AG20443 (cell line): ENCODE measurements around the gene BRWD1.
A peak's percentile ranks its signal among the peaks of the same experiment; 100 is the strongest.
"Not testable (repeated sequence)": the region's sequence is repeated elsewhere in the genome, so short reads cannot be mapped to it uniquely, and the experiment has no call there.

Source experiments
- DNase-seq: peaks from one replicate; pipeline ENCODE4 v3.0.0; 2012; ENCODE audit warnings: low spot score, mixed read lengths

Gene BRWD1

DNA sequence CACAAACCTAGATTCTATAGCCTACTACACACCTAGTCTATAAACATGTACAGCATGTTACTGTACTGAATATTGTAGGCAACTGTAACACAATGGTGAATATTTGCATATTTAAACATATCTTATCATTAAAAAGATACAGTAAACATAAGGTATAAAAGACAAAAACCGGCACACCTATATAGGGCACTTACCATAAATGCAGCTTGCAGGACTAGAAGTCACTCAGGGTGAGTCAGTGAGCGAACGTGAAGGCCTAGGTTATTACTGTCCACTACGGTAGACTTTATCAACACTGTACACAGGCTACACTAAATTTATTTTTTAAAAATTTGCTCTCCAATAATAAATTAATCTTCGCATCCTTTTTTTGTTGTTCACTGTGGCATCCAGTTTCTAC lies 143.5 kb downstream of the BRWD1 start:
- DNase-seq: no peak

DNA sequence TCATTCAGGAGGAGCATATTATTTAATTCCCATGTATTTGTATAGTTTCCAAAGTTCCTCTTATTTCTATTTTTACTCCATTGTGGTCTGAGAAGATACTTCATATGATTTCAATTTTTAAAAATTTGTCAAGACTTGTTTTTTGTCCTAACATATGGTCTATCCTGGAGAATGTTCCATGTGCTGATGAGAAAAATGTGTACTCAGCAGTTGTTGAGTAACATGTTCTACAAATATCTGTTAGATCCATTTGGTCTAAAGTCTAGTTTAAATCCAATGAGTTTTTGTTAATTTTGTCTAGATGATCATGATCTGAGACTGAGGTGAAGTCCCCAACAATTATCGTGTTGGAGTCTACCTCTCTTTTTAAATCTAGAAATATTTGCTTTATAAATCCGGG lies 144.6 kb downstream of the BRWD1 start:
- DNase-seq: no peak

DNA sequence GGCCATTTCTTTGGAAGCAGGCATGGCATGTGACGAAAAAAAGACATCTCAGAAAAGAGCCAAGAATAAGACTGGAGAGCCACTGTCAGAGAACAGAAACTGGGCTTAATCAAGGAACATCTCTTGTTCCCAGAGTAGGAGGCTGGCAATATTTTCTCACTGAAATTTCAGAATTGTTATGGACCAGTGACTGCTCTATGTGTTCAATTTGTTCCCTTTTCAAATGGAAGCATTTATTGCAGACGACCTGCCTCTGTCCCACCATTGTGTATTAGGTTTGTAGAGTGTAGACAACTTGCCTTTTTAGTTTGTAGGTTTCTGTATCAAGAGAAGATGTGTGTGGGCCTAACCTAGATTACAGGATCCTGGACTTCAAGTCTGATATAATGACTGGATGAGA lies 148.9 kb downstream of the BRWD1 start:
- DNase-seq: no peak

DNA sequence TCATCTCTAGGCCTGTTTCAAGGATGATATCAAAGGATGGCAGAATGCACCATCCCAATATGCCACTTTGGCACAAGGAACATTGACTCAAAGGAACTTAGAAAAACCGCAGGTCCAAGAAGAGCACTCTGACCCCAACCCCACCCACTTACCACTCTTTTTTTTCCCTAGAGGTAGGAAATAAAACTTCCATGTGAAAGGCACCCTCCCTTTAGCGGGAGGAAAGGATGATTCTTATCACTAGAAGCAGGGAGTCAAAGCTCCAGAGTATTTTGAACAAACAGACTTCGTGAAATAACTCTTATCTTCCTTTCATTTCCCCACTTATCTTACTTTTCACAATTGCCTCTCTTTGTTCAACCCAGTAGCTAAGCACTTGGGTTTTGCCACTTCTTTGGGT lies 152.4 kb downstream of the BRWD1 start:
- DNase-seq: no peak

DNA sequence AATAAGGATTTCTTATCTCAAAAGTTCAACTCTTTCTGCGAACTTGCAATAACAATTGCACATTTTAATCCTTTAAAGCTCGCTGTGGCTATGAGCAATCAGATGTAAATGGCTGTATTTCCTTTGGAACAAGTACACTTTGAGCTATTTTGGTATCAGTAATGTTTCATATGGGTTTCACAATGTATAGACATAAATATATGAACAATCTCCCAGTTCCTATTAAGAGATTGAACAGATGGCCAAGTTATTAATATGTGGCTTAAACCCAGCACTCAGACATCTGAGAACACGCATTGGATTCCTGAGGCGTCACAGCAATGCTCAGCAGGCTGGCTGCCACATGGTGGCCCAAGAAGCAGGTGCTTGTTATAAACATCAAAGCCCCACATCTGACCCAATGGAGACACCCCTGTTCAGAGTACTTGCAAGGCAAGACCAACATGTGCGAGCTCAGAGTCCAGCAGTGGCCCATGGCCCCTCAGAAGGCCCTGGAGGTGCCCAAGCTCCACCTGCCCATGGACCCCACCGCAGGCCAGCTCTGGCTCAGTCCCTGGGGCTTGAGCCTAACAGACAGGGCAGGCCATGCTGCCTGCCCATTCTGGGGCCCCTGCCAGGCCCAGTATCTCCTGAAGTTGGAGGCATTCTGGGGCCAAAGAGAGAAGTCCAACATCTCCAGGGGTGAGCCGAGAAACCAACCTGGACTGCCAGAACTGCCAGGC lies 153.9 kb downstream of the BRWD1 start:
- DNase-seq: no peak

DNA sequence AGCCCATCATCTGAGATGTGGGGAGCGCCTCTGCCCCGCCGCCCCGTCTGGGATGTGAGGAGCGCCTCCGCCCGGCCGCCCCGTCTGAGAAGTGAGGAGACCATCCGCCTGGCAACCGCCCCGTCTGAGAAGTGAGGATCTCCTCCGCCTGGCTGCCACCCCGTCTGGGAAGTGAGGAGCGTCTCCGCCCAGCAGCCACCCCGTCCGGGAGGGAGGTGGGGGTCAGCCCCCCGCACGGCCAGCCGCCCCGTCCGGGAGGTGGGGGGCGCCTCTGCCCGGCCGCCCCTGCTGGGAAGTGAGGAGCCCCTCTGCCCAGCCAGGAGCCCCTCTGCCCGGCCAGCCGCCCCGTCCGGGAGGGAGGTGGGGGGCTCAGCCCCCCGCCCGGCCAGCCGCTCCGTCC lies 156.2 kb downstream of the BRWD1 start:
- not testable (repeated sequence) for DNase-seq

DNA sequence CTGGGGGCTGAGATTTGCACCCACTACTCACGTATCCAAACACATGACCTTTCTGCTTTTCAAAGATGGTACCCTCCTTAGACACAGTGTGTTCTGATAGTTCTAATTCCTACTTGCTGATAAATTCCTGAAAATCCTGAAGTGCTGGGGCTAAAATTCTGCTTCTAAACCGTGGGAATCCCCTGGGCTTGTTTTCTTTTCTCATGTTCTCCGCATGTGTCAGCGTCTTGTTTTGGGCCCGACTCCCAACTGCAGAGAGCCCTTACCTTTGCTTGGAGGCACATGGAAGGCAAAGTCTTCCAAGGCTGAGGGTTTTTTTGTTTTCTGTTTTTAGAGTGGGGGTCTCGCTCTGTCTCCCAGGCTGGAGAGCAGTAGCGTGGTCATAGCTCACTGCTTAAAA lies 157.4 kb downstream of the BRWD1 start:
- no peak for DNase-seq

DNA sequence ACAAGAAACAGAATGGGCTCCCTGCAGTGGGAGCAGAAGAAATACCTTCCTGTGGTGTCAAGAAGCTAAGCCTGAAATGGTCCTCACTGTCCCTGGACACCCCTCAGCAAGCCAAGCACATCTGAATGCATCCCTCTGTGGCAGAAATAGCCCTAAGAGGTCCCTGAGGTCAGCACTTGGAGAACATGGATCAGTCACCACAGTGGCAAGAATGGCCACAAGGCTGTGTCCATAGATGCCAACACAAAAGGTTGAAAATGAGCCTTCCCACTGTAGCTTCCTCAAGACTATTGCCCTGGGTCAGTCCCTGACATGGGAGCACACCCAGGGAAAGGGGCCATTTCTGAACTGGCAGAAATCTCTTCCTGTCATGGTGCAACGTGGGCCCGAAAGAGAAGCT lies 157.9 kb downstream of the BRWD1 start:
- no peak for DNase-seq

DNA sequence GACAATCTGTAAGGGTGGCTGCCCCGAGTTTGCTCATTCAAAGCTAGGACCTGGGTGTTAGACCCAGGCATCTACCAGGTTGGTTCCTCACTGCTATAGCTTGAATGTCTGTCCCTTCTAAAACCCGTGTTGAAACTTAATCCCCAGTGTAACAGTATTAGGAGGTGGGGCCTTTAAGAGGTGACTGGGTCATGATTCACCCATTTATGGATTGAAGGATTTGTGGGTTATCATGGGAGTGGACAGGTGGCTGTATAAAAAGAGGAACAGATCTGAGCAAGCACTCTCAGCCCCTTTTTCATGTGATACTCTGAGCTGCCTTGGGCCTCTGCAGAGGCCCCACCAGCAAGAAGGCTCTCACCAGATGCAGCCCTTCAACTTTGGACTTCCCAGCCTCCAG lies 159.6 kb downstream of the BRWD1 start:
- DNase-seq: no peak

DNA sequence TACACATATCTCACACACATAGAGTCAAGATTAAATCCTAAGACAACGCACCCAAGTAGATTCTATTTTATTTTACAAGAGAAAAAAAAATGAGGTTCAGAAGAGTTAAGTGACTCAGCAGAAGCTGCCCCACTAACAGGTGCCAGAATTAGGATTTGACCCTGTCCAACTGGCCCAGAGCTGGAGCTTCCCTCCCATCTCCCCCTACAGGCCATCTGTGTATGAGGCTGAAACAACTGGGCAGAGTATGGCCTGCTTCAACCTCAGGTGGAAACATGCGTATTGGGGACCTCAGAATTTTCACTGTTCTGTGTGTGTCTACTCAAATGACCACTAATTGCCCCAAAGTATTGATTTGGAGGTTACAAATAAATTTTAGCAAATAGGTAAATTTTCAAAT lies 160.1 kb downstream of the BRWD1 start:
- peak; percentile 53 for DNase-seq

DNA sequence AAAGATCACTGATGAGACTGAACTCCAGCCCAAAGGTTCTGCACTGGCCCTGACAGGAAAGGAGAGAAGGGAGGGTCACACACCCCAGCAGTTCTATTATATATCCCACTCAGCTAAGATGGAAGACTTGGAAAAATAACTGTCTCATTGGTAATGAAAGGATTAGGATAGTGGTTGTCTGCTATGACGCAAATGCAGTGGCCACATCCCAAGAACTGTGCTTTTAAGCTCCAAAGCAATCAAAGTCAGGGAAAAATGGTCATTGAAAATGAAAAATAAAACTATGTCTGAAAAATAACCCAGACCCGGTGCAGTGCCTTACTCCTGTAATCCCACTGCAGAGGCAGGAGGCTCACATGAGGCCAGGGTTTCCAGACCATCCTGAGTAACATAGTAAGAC lies 161.2 kb downstream of the BRWD1 start:
- no peak for DNase-seq

DNA sequence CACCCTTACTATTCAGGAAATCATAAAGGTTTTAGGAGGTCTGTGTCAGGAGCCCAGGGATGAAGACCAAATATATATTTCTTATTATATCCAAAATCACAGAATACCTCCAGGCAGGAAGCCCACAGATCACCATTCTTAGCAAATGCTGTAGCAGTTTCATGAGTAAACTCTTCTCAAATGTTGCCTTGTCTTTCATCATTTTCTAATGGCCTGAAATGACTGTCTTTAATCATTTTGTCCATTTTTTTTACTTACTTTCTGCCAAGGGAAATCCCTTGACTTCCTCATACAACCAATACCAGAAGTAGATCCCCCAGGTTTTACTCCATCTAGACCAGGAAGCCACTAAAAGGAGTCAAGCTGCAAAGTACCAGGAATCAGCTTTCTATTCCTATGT lies 162.6 kb downstream of the BRWD1 start:
- DNase-seq: no peak

DNA sequence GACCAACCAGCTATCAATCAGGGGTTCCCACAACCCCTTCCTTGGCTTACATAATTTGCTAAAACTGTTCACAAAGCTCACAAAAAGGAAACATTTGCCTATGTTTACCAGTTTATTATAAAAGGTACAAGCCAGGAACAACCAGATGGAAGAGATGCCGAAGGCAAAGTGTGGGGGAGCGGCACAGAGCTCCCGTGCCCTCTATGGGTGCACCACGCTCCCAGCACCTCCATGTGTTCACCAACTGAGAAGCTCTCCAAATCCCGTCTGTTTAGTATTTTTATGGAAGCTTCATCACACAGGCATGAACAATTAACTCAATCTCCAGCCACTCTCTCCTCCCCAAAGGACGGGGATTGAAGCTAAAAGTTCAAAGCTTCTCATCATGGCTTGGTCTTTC lies 163.1 kb downstream of the BRWD1 start:
- no peak for DNase-seq

DNA sequence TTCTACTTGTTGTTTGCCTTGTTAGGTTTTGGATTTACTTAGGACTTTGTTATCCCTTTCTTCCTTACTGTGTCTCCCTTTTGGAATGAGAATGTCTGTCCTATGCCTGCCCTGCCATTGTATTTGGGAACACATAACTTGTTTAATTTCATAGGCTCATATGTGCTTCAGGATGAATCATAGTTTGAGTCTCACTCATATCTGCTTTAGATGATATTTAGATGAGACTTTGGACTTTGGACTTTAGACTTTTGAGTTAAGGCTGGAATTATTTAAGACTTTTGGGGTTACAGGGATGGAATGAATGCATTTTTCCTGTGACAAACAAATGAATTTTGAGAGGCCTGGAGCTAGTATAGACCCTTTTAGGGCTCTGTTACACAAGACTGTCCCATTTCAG lies 163.6 kb downstream of the BRWD1 start:
- DNase-seq: no peak

DNA sequence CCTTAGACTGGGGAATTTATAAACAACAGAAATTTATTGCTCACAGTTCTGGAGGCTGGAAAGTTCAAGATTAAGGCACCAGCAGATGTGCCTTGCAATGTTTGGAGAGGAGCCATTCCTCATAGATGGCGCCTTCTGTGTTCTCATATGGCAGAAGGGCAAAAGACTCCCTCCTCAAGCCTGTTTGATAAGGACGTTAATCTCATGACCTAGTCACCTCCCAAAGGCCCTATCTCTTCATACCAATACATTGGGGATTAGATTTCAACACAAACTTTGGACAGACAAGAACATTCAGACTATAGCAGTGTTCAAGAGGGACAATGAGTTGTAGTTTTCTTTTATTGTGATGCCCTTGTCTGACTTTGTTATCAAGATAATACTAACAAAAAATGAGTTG lies 164.5 kb downstream of the BRWD1 start:
- DNase-seq: no peak

DNA sequence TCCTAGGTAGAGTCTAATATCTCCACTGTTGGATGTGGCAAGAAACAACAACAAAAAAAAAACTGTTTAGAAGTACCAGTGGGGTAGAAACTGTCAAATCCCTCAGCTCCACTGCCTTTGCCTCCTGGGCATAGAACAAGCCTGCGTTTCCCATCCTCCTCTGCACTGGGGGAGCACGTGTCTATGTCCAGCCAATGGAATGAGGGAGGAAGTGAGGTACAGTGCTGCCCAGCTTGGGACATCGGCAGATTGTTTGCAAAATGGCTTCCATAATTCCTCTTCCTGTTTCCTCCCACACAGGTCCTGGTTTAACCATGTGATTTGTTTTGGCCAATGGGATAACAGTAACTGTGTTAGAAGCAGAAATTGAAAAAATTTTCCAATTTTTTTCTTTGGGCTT lies 169.2 kb downstream of the BRWD1 start:
- no peak for DNase-seq

DNA sequence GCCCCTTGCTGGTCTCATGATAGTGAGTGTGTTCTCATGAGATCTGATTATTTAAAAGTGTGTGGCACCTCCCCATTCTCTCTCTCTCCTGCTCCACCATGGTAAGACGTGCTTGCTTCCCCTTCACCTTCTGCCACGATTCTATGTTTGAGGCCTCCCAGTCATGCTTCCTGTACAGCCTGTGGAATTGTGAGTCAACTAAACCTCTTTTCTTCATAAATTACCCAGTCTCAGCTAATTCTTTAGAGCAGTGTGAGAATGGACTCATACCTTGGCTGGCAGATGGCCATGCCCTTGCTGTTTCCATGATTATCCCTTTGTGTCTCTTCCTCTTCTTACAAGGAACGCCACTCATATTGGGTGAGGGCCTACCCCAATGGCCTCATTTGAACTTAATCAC lies 170.5 kb downstream of the BRWD1 start:
- DNase-seq: no peak

DNA sequence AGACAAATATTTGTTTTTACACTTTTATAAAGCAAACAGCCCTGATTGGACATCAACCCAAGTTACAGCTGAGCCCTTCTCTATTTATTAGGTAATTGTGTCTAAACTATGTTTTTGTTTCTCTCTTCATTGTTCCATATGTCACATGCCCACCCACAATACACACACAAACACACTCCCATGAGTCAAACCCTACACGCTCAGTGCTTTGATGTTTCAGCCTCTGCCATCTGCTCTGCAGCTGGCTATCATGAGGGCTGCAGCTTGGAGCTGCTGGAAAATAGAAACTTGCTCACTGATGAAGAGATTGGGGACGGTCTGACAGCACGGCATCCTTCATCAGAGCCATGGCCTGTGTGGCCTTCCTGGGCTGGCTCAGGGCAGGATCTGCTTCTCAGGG lies 171.9 kb downstream of the BRWD1 start:
- DNase-seq: peak; percentile 61

DNA sequence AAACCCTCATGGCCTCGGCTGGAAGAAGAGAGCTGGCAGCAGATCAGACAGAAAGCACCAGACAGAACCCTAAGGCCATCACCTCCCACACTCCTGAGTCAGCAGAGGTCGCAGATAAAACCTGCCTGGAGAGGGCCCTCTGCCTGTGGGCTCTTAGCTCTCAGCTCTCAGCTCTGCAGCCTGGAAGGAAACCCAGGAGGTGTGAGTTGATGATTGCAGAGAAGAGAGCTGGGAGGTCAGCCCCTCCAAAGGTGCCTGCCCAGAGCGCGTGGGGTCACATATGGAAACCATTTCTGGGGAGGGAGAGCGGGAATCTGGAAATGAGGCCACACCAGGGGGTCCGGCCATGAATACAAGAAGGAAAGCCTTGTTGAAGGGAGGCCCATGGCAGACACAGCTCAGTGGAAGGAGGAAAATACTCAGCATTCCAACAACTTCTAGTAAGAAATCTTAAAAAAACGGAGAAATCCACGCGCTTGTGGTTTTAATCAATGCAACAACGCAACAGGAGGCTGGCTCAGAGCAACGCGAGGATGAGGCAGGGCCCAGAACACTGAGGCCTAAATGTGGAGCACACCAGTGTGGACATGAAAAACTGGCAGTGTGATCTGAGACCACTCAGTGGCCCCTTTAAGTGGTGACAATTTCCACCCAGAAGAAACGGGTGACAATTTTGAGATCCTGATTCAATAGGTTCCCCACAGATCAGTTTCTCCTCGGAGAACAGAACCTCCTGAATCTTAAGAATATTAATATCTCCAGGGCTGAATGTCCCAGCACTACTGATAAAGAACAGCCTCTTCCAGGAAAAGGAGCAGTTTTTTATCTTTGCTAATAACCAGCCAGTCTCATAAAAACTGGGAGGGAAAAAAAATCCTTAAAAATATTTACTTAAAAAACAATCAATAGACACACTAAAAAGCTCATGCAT lies 175.9 kb downstream of the BRWD1 start:
- no peak for DNase-seq

DNA sequence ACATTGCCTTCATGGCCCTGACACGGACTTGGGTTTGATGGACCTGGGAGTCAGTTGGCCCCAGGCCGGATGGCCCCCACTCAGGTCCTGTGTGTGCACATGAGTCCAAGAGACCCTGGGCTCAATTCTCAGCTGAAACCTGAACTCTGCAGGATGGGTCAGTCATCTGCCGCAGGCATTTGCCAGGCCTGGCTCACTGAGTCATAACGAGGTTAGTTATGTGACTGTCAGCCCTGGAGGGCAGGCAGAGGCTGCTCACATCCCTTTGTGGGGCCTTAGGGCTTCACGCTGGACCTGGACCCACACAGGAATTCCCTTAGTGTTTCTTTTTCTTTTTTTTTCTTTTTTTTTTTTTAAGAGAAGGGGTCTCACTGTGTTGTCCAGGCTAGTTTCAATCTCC lies 176.7 kb downstream of the BRWD1 start:
- peak; percentile 68 for DNase-seq

DNA sequence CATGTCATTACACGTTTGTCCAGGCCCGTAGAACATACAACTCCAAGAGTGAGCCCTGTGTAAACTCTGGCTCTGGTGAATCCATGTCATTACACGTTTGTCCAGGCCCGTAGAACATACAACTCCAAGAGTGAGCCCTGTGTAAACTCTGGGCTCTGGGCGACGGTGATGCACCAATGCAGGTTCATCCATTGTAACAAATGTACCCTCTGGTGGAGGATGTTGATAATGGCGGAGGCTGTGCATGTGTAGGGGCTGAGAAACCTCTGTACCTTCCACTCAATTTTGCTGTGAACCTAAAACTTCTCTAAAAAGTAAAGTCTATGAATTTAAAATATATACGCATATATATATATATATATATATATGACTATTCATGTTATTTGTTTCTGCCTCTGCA lies 177.3 kb downstream of the BRWD1 start:
- DNase-seq: not testable (repeated sequence)

DNA sequence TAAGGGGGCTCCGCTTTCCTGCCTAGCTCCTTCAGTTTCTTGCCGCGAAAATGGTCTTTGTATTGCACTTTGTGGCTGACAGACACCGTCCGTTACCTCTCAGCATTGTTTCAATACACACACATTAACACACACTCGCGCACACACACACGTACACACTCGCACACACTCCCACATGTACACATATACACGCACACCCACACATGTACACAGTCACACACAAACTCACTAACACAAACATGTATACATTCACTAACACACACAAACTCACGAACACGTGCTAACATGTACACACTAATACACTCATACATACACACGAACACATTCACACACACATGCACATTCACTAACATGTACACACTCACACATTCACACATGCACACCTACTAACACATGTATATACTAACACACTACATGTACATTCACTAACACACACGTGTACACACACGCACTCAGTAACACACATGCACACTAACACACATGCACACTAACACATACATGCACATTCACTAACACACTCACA lies 179.1 kb downstream of the BRWD1 start:
- DNase-seq: no peak
